GM12891 (cell line): ENCODE data around the gene ANKRD61.

ENCODE experiments used
- PAX5 ChIP-seq: IDR thresholded peaks from 2 replicates; pipeline ENCODE4 v1.6.1; 2011; ENCODE audit warnings: low read length, moderate library complexity, mild to moderate bottlenecking; ENCODE audit not compliant: insufficient read depth, severe bottlenecking
- POLR2A ChIP-seq: IDR thresholded peaks from 2 replicates; pipeline ENCODE4 v1.6.1; 2011; ENCODE audit warnings: low read depth, low read length, control low read depth
- POLR2AphosphoS5 ChIP-seq: IDR thresholded peaks from 2 replicates; pipeline ENCODE4 v1.6.1; 2011; ENCODE audit warnings: low read depth, low read length, control low read depth
- POU2F2 ChIP-seq: IDR thresholded peaks from 2 replicates; pipeline ENCODE4 v1.6.1; 2011; ENCODE audit warnings: low read depth, mild to moderate bottlenecking, control low read depth, low read length, moderate library complexity
- SPI1 ChIP-seq: IDR thresholded peaks from 2 replicates; pipeline ENCODE4 v1.6.1; 2011; ENCODE audit warnings: low read depth, low read length, control low read depth
- TAF1 ChIP-seq: IDR thresholded peaks from 2 replicates; pipeline ENCODE4 v1.6.1; 2011; ENCODE audit warnings: low read depth, low read length, control low read depth

DNA sequence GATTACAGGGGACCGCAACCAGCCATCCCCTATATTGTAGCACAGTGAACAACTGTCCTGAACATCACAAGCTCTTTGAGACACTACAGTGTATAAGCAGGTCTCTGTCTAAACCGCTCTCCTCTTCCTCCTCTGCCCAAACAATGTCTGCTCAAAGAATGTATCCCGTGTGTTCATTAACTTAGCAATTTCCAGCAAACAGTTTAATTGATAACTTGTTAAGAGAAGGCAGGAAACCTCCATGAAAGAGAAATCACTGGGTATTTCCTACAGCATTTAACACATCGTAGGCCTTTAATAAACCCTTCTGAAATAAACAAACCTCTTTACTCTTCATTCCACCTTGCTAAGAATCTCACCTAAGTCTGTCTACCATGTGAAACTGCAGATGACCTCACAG, 23.8 kb upstream of the ANKRD61 start:
- TF ChIP-seq POLR2AphosphoS5 (no peak), POLR2A (no peak), TAF1 (no peak), POU2F2 (no peak), SPI1 (no peak), PAX5 (no peak)
